HepG2 (cell line): ENCODE measurements around the gene HSF2BP. TPM values are rescaled to one million over a fixed set of nuclear protein-coding genes. Genes with fewer than 3 reads are reported as not detected.

ENCODE experiments used
- ATAC-seq: fragments of 200-7000 bp; cut with Tn5 transposase; 3 replicates; pipeline ENCODE4 v1.9.1; 2020; ENCODE audit warnings: mild to moderate bottlenecking, moderate library complexity
- BruUV-seq: library from RNA; stranded (reverse); fragments of 400-500 nt; replicated peaks from 2 replicates; lab custom pipeline; 2021; lab: Mats Ljungman, UMichigan
- CTCF ChIA-PET: fragments of 300-600 bp; formaldehyde crosslinking; extraction: SDS; loops from one replicate; lab custom pipeline; 2021; ENCODE audit warnings: low total read pairs, inconsistent platforms, low intra/inter-chr PET ratio; lab: Yijun Ruan, JAX
- POLR2A ChIA-PET: fragments of 350-600 bp; sonication (Branson Sonifier 250); formaldehyde crosslinking; loops from one replicate; lab custom pipeline; 2020; ENCODE audit warnings: antibody characterized with exemption, inconsistent platforms; lab: Yijun Ruan, JAX
- DNase-seq: peaks from one replicate; pipeline ENCODE4 v3.0.0-alpha.2; 2015; ENCODE audit warnings: low spot score
- FAIRE-seq: peaks from 3 replicates; lab custom pipeline; 2011; peaks lifted over from hg19 to GRCh38; lab: Jason Lieb, UNC
- H2AFZ ChIP-seq: one replicate; pipeline ENCODE4 v1.6.1; 2011; ENCODE audit warnings: low read length, inconsistent platforms
- H3K27ac ChIP-seq: fragments of 300-600 bp; 3 replicates; pipeline ENCODE4 v1.8.0; 2011; ENCODE audit warnings: mixed run types, mild to moderate bottlenecking, mixed read lengths, low read length, inconsistent platforms; ENCODE audit not compliant: insufficient read depth; ENCODE audit errors: extremely low read length
- H3K27me3 ChIP-seq, 2 experiments: fragments of 200-600 bp in 1 of 2; 2 replicates in 1 of 2; 3 replicates in 1 of 2; pipeline versions ENCODE4 v1.6.0 to v1.8.0; 2011; ENCODE audit warnings: low read length in 2 of 2, mild to moderate bottlenecking in 2 of 2, moderate library complexity in 2 of 2, inconsistent platforms in 1 of 2; ENCODE audit not compliant: insufficient read depth in 2 of 2, control insufficient read depth in 1 of 2
- H3K36me3 ChIP-seq, 2 experiments: fragments of 200-600 bp in 1 of 2; replicated peaks in 1 of 2; 2 replicates in 1 of 2; 3 replicates in 1 of 2; pipeline versions ENCODE4 v1.5.1 to v1.8.0; 2011; ENCODE audit warnings: low read length in 2 of 2, inconsistent platforms in 1 of 2; ENCODE audit not compliant: insufficient read depth in 2 of 2, control insufficient read depth in 1 of 2
- H3K4me1 ChIP-seq: 2 replicates; pipeline ENCODE4 v1.5.1; 2012; ENCODE audit warnings: low read length, inconsistent platforms; ENCODE audit not compliant: insufficient read depth
- H3K4me2 ChIP-seq: 2 replicates; pipeline ENCODE4 v1.6.0; 2011; ENCODE audit warnings: low read depth, low read length, inconsistent platforms
- H3K4me3 ChIP-seq, 3 experiments: fragments of 200-600 bp in 1 of 3; sonication (generic), shearing (Covaris generic) in 1 of 3; replicated peaks in 1 of 3; 2 replicates each; pipeline ENCODE4 v1.5.1; 2011 to 2016; ENCODE audit warnings: low read length in 3 of 3, inconsistent platforms in 2 of 3, low read depth in 2 of 3, mild to moderate bottlenecking in 2 of 3, control low read depth in 1 of 3, mixed read lengths in 1 of 3; ENCODE audit not compliant: insufficient read depth in 1 of 3
- H3K79me2 ChIP-seq: one replicate; pipeline ENCODE4 v1.6.1; 2011; ENCODE audit warnings: low read length, inconsistent platforms; ENCODE audit not compliant: insufficient read depth
- H3K9ac ChIP-seq: 2 replicates; pipeline ENCODE4 v1.6.0; 2011; ENCODE audit warnings: mild to moderate bottlenecking, low read depth, low read length, inconsistent platforms; ENCODE audit not compliant: insufficient read depth
- H3K9me3 ChIP-seq: 2 replicates; pipeline ENCODE4 v1.5.1; 2012; ENCODE audit warnings: mild to moderate bottlenecking, low read length
- H4K20me1 ChIP-seq: 2 replicates; pipeline ENCODE4 v1.6.0; 2011; ENCODE audit warnings: inconsistent platforms, mild to moderate bottlenecking, low read length, moderate library complexity; ENCODE audit not compliant: insufficient read depth
- FOXO4 ChIP-seq: sonication (generic); formaldehyde crosslinking; conservative IDR thresholded peaks from 2 replicates; pipeline ENCODE4 v1.8.1; 2023; ENCODE audit warnings: missing genetic modification reagents
- KLF13 ChIP-seq: sonication (generic); formaldehyde crosslinking; IDR thresholded peaks from 2 replicates; pipeline ENCODE4 v1.4.0; 2020; ENCODE audit warnings: mild to moderate bottlenecking, missing genetic modification reagents
- SNAPC4 ChIP-seq: sonication (generic); formaldehyde crosslinking; IDR thresholded peaks from 2 replicates; pipeline ENCODE4 v1.4.0; 2020; ENCODE audit warnings: mild to moderate bottlenecking, missing genetic modification reagents
- ZNF580 ChIP-seq: IDR thresholded peaks from 2 replicates; pipeline ENCODE4 v1.6.1; 2016; ENCODE audit warnings: low read depth, borderline replicate concordance
- WGBS: methylation state at CpG from one replicate; pipeline ENCODE4 v1.1.6; 2017; ENCODE audit warnings: low lambda C conversion rate; 5-methylcytosine and 5-hydroxymethylcytosine counted together
- in situ Hi-C: cut with HindIII; loops from 2 replicates; pipeline ENCODE4 v1.10.0; 2017; ENCODE audit warnings: low pct_unique_long_range_greater_than_20kb; ENCODE audit not compliant: extremely low pct_ligation_motif_present
- intact Hi-C: fragments of 100-400 bp; cut with micrococcal nuclease; formaldehyde crosslinking; loops from one replicate; pipeline ENCODE4 v1.10.0; 2022; ENCODE audit not compliant: unreplicated experiment
- polyA plus RNA-seq, 8 experiments: library from polyadenylated mRNA; depleted of rRNA in 3 of 8; stranded (reverse) in 7 of 8; unstranded in 1 of 8; fragments of >200 nt; fragmentation: Illumina TruSeq in 4 of 8; extraction: Trizol in 4 of 8; gene quantifications; 2 replicates each; pipeline versions ENCODE4 v1.2.1 to v1.2.3, GENCODE V29; 2011 to 2016; ENCODE audit warnings: low read depth in 4 of 8, missing spikeins in 1 of 8, mixed read lengths in 1 of 8; ENCODE audit not compliant: insufficient read depth in 1 of 8
- total RNA-seq, 5 experiments: library from RNA; depleted of rRNA; stranded (reverse); fragments of >200 nt; fragmentation: Illumina TruSeq; extraction: Trizol; gene quantifications; 2 replicates each; pipeline ENCODE4 v1.2.3, GENCODE V29; 2016; ENCODE audit warnings: low read depth in 1 of 5

HSF2BP gene
- total and polyA plus RNA-seq, 2 of the 13 experiments (the other 11 are each of a cell fraction or from before 2014, with no cell fraction given) = 0.67 to 2.2 TPM

- Histone ChIP-seq H4K20me1 (no peaks in the 10 kb centered on the region), H3K27me3 (no peaks in the 10 kb centered on the region), H3K79me2 (no peaks in the 10 kb centered on the region), H3K36me3 (peaks cover 43 to 88% of the 10 kb centered on the region in 2 experiments), H3K27ac (no peak overlapping the region), H2AFZ (no peak overlapping the region), H3K9ac (no peak overlapping the region), H3K4me3 (no peak overlapping the region), H3K4me1 (no peaks in the 10 kb centered on the region), H3K9me3 (no peaks in the 10 kb centered on the region)
- intact Hi-C loops = no loop called here
- no peak for FAIRE-seq
- no TSS peak for BruUV-seq
- no peak for ATAC-seq
- WGBS = 95% methylated on average over 25 of the region's 25 CpGs
- POLR2A ChIA-PET = interaction anchor here (1.1 kb wide), 1 partner anchor 37 kb away, joined by 4 read pairs; no protein-coding TSS in a partner anchor
- no peak for DNase-seq
- in situ Hi-C loops = no loop called here
- TF ChIP-seq FOXO4 (CRISPR knock-in tag) (no peak), ZNF580 (CRISPR knock-in tag) (no peak), SNAPC4 (CRISPR knock-in tag) (no peak), KLF13 (CRISPR knock-in tag) (no peak)
- TF ChIP-seq, all 625 proteins: peak for 0
- CTCF ChIA-PET = no interaction called here
- no peak overlapping the region for H3K4me2 ChIP-seq
Measured at GRCh38 chr21:43691086-43691795, 32.0 kb upstream of the HSF2BP start.
